Gastrocnemius medialis (tissue), 4 donors: ENCODE data around the gene DDX1. TPM values are rescaled to one million over a fixed set of nuclear protein-coding genes. Genes with fewer than 3 reads are reported as not detected.

ENCODE experiments used
- ATAC-seq, 2 donors: fragments of 150-250 bp; one replicate each; pipeline ENCODE4 v1.9.1; 2016
- DNase-seq, 2 donors: peaks; one replicate each; pipeline ENCODE4 v3.0.0-alpha.2; 2019
- H3K27ac ChIP-seq, 4 donors: fragments of 200-600 bp; sonication (generic); 1 replicate in 1 of 4; 2 replicates in 3 of 4; pipeline ENCODE4 v1.5.1; 2016 to 2018; ENCODE audit warnings: mild to moderate bottlenecking in 2 of 4, moderate library complexity in 1 of 4
- H3K27me3 ChIP-seq, 3 donors: fragments of 200-600 bp; sonication (generic) in 2 of 3; 1 replicate in 1 of 3; 2 replicates in 2 of 3; pipeline versions ENCODE4 v1.5.1 to v1.6.0; 2016 to 2019; ENCODE audit warnings: mild to moderate bottlenecking in 1 of 3, moderate library complexity in 1 of 3
- H3K36me3 ChIP-seq, 2 donors: fragments of 200-600 bp; sonication (generic) in 1 of 2; one replicate each; pipeline ENCODE4 v1.5.1; 2017 to 2018
- H3K4me1 ChIP-seq, 2 donors: fragments of 200-600 bp; sonication (generic) in 1 of 2; one replicate each; pipeline ENCODE4 v1.5.1; 2016 to 2017; ENCODE audit warnings: mild to moderate bottlenecking in 2 of 2
- H3K4me3 ChIP-seq, 4 donors: fragments of 200-600 bp; sonication (generic) in 3 of 4; 1 replicate in 1 of 4; 2 replicates in 3 of 4; pipeline ENCODE4 v1.5.1; 2016 to 2019; ENCODE audit warnings: mild to moderate bottlenecking in 2 of 4
- H3K9me3 ChIP-seq, 3 donors: fragments of 200-600 bp; sonication (generic) in 2 of 3; 1 replicate in 1 of 3; 2 replicates in 2 of 3; pipeline ENCODE4 v1.5.1; 2016 to 2019
- CTCF ChIP-seq, 5 experiments: fragments of 450-650 bp in 3 of 5; fragments of 200-600 bp in 2 of 5; sonication (generic) in 2 of 5; IDR thresholded peaks in 4 of 5; conservative IDR thresholded peaks in 1 of 5; 1 replicate in 4 of 5; 2 replicates in 1 of 5; pipeline ENCODE4 v1.5.1; 2016 to 2019; ENCODE audit warnings: antibody characterized with exemption in 5 of 5, mild to moderate bottlenecking in 3 of 5, moderate library complexity in 3 of 5
- POLR2A ChIP-seq, 2 donors: fragments of 450-650 bp; IDR thresholded peaks; one replicate each; pipeline ENCODE4 v1.6.1; 2017; ENCODE audit warnings: antibody characterized with exemption in 2 of 2, mild to moderate bottlenecking in 2 of 2, moderate library complexity in 2 of 2
- in situ Hi-C, 4 donors: fragments of 200-750 bp; cut with MboI; loops; one replicate each; pipeline versions ENCODE4 v1.15.0 to v1.8.0; 2017; ENCODE audit warnings: low sequenced_read_pairs in 4 of 4
- intact Hi-C: fragments of 100-400 bp; cut with DNase I; formaldehyde crosslinking; loops from one replicate; pipeline ENCODE4 v1.15.1; 2023; ENCODE audit warnings: low total_unique reads
- total RNA-seq, 4 donors: library from RNA; depleted of rRNA; stranded (reverse); fragments of >200 nt; gene quantifications; one replicate each; pipeline versions ENCODE4 v1.1.0 to v1.2.3, GENCODE V29; 2016

DDX1 gene
- total RNA-seq, 4 donors from 2014 or later, result 72.8 to 108 (median 88.6) TPM

GRCh38 chr2:15673919-15674636 lies 82.4 kb downstream of the DDX1 start:
- DNase-seq, result no peak
- no peak for ATAC-seq
- Histone ChIP-seq H3K36me3 (no peaks in the 10 kb centered on the region), H3K27me3 (no peaks in the 10 kb centered on the region), H3K4me1 (no peaks in the 10 kb centered on the region), H3K9me3 (no peaks in the 10 kb centered on the region), H3K27ac (no peak overlapping the region), H3K4me3 (no peak overlapping the region)
- intact Hi-C loops, result no loop called here
- in situ Hi-C loops, result no loop called here
- TF ChIP-seq POLR2A (IDR thresholded peaks at IDR 0.05) (no peak), CTCF (IDR thresholded peaks at IDR 0.05 in 4 of 5, conservative IDR thresholded peaks at IDR 0.05 in 1 of 5) (no peak)

GRCh38 chr2:15674637-15675455 lies 83.2 kb downstream of the DDX1 start:
- Histone ChIP-seq H3K27me3 (no peaks in the 10 kb centered on the region), H3K9me3 (no peaks in the 10 kb centered on the region), H3K27ac (no peak overlapping the region), H3K4me1 (no peaks in the 10 kb centered on the region), H3K4me3 (no peak overlapping the region), H3K36me3 (no peaks in the 10 kb centered on the region)
- TF ChIP-seq CTCF (IDR thresholded peaks at IDR 0.05 in 4 of 5, conservative IDR thresholded peaks at IDR 0.05 in 1 of 5), result no peak
- no peak for TF ChIP-seq POLR2A (IDR thresholded peaks at IDR 0.05)
- ATAC-seq, result no peak
- in situ Hi-C loops, result no loop called here
- intact Hi-C loops, result no loop called here
- no peak for DNase-seq

- H3K4me1 ChIP-seq, result no peaks in the 10 kb centered on the region
- in situ Hi-C loops, result no loop called here
- no peak for TF ChIP-seq POLR2A (IDR thresholded peaks at IDR 0.05)
- TF ChIP-seq CTCF (IDR thresholded peaks at IDR 0.05 in 4 of 5, conservative IDR thresholded peaks at IDR 0.05 in 1 of 5), result no peak
- no peak overlapping the region for H3K27ac ChIP-seq
- ATAC-seq (no peak), DNase-seq (no peak)
- intact Hi-C loops, result no loop called here
- no peaks in the 10 kb centered on the region for H3K27me3 ChIP-seq
- H3K36me3 ChIP-seq, result no peaks in the 10 kb centered on the region
- no peaks in the 10 kb centered on the region for H3K9me3 ChIP-seq
- H3K4me3 ChIP-seq, result no peak overlapping the region
Measured at GRCh38 chr2:15675456-15676195, 84.0 kb downstream of the DDX1 start.

- no peaks in the 10 kb centered on the region for H3K9me3 ChIP-seq
- intact Hi-C loops (no loop called here), in situ Hi-C loops (no loop called here)
- no peak overlapping the region for H3K27ac ChIP-seq
- TF ChIP-seq POLR2A (IDR thresholded peaks at IDR 0.05) (no peak), CTCF (IDR thresholded peaks at IDR 0.05 in 4 of 5, conservative IDR thresholded peaks at IDR 0.05 in 1 of 5) (no peak)
- ATAC-seq (no peak), DNase-seq (no peak)
- H3K36me3 ChIP-seq, result no peaks in the 10 kb centered on the region
- no peak overlapping the region for H3K4me3 ChIP-seq
- no peaks in the 10 kb centered on the region for H3K4me1 ChIP-seq
- no peaks in the 10 kb centered on the region for H3K27me3 ChIP-seq
Measured at GRCh38 chr2:15677141-15677843, 85.6 kb downstream of the DDX1 start.
